CD4-positive, alpha-beta T cell treated with Interferon gamma for 1 hour (primary cell): ENCODE measurements around the gene ZSWIM5.
A peak's percentile ranks its signal among the peaks of the same experiment; 100 is the strongest.
"Not testable (repeated sequence)": the region's sequence is repeated elsewhere in the genome, so short reads cannot be mapped to it uniquely, and the experiment has no call there.

Experiments
- DNase-seq: peaks from one replicate; pipeline ENCODE4 v3.0.0-alpha.2; 2020

The ZSWIM5 gene

GRCh38 chr1:45084562-45084961 lies 121.8 kb downstream of the ZSWIM5 start:
- DNase-seq = no peak

- no peak for DNase-seq
Measured at GRCh38 chr1:45079533-45079932, 126.9 kb downstream of the ZSWIM5 start.

- DNase-seq = not testable (repeated sequence)
Measured at GRCh38 chr1:45076959-45077358, 129.4 kb downstream of the ZSWIM5 start.

GRCh38 chr1:45071567-45071966 lies 134.8 kb downstream of the ZSWIM5 start:
- DNase-seq = no peak

GRCh38 chr1:45067806-45068205 lies 138.6 kb downstream of the ZSWIM5 start:
- no peak for DNase-seq

- no peak for DNase-seq
Measured at GRCh38 chr1:45065083-45065482, 141.3 kb downstream of the ZSWIM5 start.

GRCh38 chr1:45062463-45062862 lies 143.9 kb downstream of the ZSWIM5 start:
- not testable (repeated sequence) for DNase-seq

- no peak for DNase-seq
Measured at GRCh38 chr1:45059829-45060228, 146.6 kb downstream of the ZSWIM5 start.

GRCh38 chr1:45057542-45057941 lies 148.9 kb downstream of the ZSWIM5 start:
- no peak for DNase-seq

- no peak for DNase-seq
Measured at GRCh38 chr1:45051005-45051772, 155.2 kb downstream of the ZSWIM5 start.

GRCh38 chr1:45047032-45047431 lies 159.4 kb downstream of the ZSWIM5 start:
- DNase-seq = no peak

GRCh38 chr1:45044916-45045315 lies 161.5 kb downstream of the ZSWIM5 start:
- no peak for DNase-seq

DNA sequence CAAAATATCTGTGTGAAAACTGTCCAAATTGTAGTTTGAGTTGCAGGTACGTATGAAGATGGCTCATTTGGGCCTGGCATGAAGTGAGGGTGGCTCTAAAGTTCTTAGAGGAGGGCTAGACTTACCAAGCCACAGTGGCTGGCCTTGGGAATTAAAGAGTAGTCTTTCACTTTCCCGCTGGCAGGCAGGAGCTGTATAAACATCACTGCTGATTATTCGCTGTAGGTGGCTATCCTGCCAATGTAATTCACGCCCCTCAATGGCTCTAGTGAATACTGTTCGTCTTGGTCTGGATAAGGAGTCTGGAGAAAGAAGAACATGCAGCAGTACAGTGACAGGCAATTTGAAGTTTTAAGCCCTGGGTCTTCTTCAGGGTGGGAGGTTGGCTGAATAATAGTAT lies 163.3 kb downstream of the ZSWIM5 start:
- DNase-seq = no peak

- DNase-seq = no peak
Measured at GRCh38 chr1:45040297-45040696, 166.1 kb downstream of the ZSWIM5 start.

GRCh38 chr1:45038661-45039364 lies 167.6 kb downstream of the ZSWIM5 start:
- no peak for DNase-seq

- no peak for DNase-seq
Measured at GRCh38 chr1:45038240-45038639, 168.2 kb downstream of the ZSWIM5 start.

DNA sequence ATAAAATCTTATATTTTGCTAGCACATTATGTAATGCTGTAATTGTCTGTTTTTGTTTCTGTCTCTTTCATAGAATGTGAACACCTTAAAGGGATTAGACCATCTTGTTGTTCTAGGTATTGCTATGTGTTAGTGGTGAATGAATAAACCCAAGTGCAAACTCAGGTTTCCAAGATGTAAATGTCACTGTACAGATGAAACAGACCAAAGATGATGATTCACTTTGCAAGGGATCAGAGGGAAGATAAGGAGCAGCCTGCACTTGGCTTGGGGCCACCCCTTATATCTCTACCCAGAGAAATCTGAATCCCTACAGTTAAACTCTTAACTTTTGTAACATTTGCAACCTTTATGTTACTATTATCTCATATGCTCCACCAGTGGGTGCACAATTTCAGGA lies 168.9 kb downstream of the ZSWIM5 start:
- no peak for DNase-seq

DNA sequence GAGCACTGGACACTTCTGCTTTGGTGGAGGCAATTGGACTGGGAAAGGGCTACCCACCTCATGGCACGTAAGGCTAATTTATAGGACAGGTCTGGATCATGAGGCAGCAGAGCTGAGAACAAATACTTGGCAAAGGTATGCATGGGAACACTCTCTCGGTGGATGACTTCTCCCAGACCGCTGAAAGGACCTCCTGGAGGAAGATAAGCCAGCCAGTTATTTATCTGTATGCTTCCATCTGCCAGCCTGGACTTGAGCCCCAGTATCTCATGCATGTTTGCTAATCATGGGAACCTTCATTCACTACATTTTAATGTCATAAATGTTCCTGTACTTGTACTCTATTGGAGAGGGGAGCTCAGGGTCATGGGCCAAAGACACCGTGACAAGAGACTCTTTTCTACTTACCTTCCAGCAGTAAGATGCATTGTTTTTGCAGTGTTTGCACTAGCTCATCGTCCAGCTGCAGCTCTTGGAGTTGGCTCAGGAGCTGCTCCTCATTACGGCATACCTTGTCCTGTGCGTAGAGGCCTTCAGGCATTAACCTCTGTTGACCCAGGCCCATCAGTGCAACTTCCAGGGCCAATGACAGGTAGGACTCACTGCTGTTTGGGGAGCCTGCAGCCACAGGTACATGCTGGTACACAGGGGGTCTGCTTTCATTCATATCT lies 170.6 kb downstream of the ZSWIM5 start:
- no peak for DNase-seq

- no peak for DNase-seq
Measured at GRCh38 chr1:45033356-45033755, 173.0 kb downstream of the ZSWIM5 start.

DNA sequence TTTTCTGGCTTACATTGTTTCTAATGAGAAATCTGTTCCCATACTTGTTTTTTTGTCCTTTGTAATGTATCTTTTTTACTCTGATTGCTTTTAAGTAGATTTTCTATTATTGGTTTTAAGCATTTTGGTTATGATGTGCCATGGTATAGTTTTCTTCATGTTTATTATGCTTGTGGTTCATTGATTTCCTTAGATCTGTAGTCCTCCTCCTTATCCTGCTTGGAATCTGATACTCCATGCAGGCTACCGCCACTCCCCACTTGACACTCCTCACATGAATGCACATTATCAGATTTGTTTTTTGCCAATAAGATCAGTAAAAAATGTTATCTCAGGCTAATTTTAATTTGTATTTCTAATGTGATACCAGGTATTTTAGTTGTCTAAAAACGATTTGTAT lies 173.6 kb downstream of the ZSWIM5 start:
- no peak for DNase-seq

DNA sequence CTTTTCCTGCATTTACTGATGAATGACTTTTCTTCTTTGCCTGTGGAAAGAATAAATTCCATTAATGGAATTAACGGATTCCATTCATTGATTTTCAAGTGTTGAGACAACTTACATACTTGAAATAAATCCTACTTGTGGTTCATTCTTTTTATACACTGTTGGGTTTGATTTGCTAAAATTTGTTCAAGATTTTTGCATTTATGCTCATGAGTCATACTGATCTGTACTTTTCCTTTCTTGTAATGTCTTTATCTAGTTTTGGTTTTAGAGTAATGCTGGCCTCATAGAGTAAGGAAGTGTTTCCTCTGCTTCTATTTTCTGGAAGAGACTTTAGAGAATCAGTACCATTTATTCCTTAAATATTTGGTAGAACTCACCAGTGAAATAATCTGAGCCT lies 180.0 kb downstream of the ZSWIM5 start:
- no peak for DNase-seq

GRCh38 chr1:45023663-45024062 lies 182.7 kb downstream of the ZSWIM5 start:
- no peak for DNase-seq

GRCh38 chr1:45018599-45019230 lies 187.7 kb downstream of the ZSWIM5 start:
- peak; percentile 51 for DNase-seq
